ENCODE results near the gene BFAR.
"Not testable (repeated sequence)": the region's sequence is repeated elsewhere in the genome, so short reads cannot be mapped to it uniquely, and the experiment has no call there.

The BFAR gene

GRCh38 chr16:14701859-14702258 lies 69.1 kb downstream of the BFAR start:
- not testable (repeated sequence) for DNase-seq

- not testable (repeated sequence) for DNase-seq
Observed at GRCh38 chr16:14702672-14703071, 69.9 kb downstream of the BFAR start.

- DNase-seq: not testable (repeated sequence)
Observed at GRCh38 chr16:14703156-14704011, 70.6 kb downstream of the BFAR start, which contains the start of gene NPIPA3. NPIPA3 (plus strand) TSS chr16:14703411; CDS start chr16:14708944, 5,533 bp downstream.

Data from NCI-H1436 (cell line).